Measurements from ENCODE around the gene XRN2.
"Not testable (repeated sequence)": the region's sequence is repeated elsewhere in the genome, so short reads cannot be mapped to it uniquely, and the experiment has no call there.

Gene XRN2

GRCh38 chr20:21336455-21337151 lies 33.5 kb downstream of the XRN2 start:
- in situ Hi-C loops (cut with HindIII; ENCODE audit: low pct_ligation_motif_present, low pct_unique_long_range_greater_than_20kb, low sequenced_read_pairs): no loop called here
- no peak for DNase-seq

GRCh38 chr20:21338291-21338690 lies 35.2 kb downstream of the XRN2 start:
- in situ Hi-C loops (cut with HindIII; ENCODE audit: low pct_ligation_motif_present, low pct_unique_long_range_greater_than_20kb, low sequenced_read_pairs): no loop called here
- no peak for DNase-seq

GRCh38 chr20:21339499-21339898 lies 36.4 kb downstream of the XRN2 start:
- in situ Hi-C loops (cut with HindIII; ENCODE audit: low pct_ligation_motif_present, low pct_unique_long_range_greater_than_20kb, low sequenced_read_pairs): no loop called here
- DNase-seq: no peak

GRCh38 chr20:21340991-21341697 lies 38.0 kb downstream of the XRN2 start:
- DNase-seq: no peak
- in situ Hi-C loops (cut with HindIII; ENCODE audit: low pct_ligation_motif_present, low pct_unique_long_range_greater_than_20kb, low sequenced_read_pairs): no loop called here

- no peak for DNase-seq
- in situ Hi-C loops (cut with HindIII; ENCODE audit: low pct_ligation_motif_present, low pct_unique_long_range_greater_than_20kb, low sequenced_read_pairs): no loop called here
Measured at GRCh38 chr20:21342656-21343345, 39.7 kb downstream of the XRN2 start.

GRCh38 chr20:21344206-21344900 lies 41.2 kb downstream of the XRN2 start:
- DNase-seq: no peak
- in situ Hi-C loops (cut with HindIII; ENCODE audit: low pct_ligation_motif_present, low pct_unique_long_range_greater_than_20kb, low sequenced_read_pairs): no loop called here

GRCh38 chr20:21344961-21345360 lies 41.8 kb downstream of the XRN2 start:
- in situ Hi-C loops (cut with HindIII; ENCODE audit: low pct_ligation_motif_present, low pct_unique_long_range_greater_than_20kb, low sequenced_read_pairs): no loop called here
- DNase-seq: no peak

GRCh38 chr20:21352703-21353102 lies 49.6 kb downstream of the XRN2 start:
- DNase-seq: peak; percentile 15
- in situ Hi-C loops (cut with HindIII; ENCODE audit: low pct_ligation_motif_present, low pct_unique_long_range_greater_than_20kb, low sequenced_read_pairs): no loop called here

- DNase-seq: peak; percentile 42
- in situ Hi-C loops (cut with HindIII; ENCODE audit: low pct_ligation_motif_present, low pct_unique_long_range_greater_than_20kb, low sequenced_read_pairs): no loop called here
Measured at GRCh38 chr20:21353236-21353635, 50.1 kb downstream of the XRN2 start.

- DNase-seq: no peak
- in situ Hi-C loops (cut with HindIII; ENCODE audit: low pct_ligation_motif_present, low pct_unique_long_range_greater_than_20kb, low sequenced_read_pairs): no loop called here
Measured at GRCh38 chr20:21355981-21356380, 52.9 kb downstream of the XRN2 start.

- no peak for DNase-seq
- in situ Hi-C loops (cut with HindIII; ENCODE audit: low pct_ligation_motif_present, low pct_unique_long_range_greater_than_20kb, low sequenced_read_pairs): no loop called here
Measured at GRCh38 chr20:21356386-21356785, 53.3 kb downstream of the XRN2 start.

- DNase-seq: no peak
- in situ Hi-C loops (cut with HindIII; ENCODE audit: low pct_ligation_motif_present, low pct_unique_long_range_greater_than_20kb, low sequenced_read_pairs): no loop called here
Measured at GRCh38 chr20:21357844-21358243, 54.7 kb downstream of the XRN2 start.

- DNase-seq: no peak
- in situ Hi-C loops (cut with HindIII; ENCODE audit: low pct_ligation_motif_present, low pct_unique_long_range_greater_than_20kb, low sequenced_read_pairs): no loop called here
Measured at GRCh38 chr20:21358737-21359136, 55.6 kb downstream of the XRN2 start.

GRCh38 chr20:21360705-21361104 lies 57.6 kb downstream of the XRN2 start:
- in situ Hi-C loops (cut with HindIII; ENCODE audit: low pct_ligation_motif_present, low pct_unique_long_range_greater_than_20kb, low sequenced_read_pairs): no loop called here
- DNase-seq: no peak

GRCh38 chr20:21361266-21361665 lies 58.1 kb downstream of the XRN2 start:
- no peak for DNase-seq
- in situ Hi-C loops (cut with HindIII; ENCODE audit: low pct_ligation_motif_present, low pct_unique_long_range_greater_than_20kb, low sequenced_read_pairs): no loop called here

GRCh38 chr20:21364413-21364812 lies 61.3 kb downstream of the XRN2 start:
- in situ Hi-C loops (cut with HindIII; ENCODE audit: low pct_ligation_motif_present, low pct_unique_long_range_greater_than_20kb, low sequenced_read_pairs): no loop called here
- no peak for DNase-seq

GRCh38 chr20:21365771-21366170 lies 62.6 kb downstream of the XRN2 start:
- in situ Hi-C loops (cut with HindIII; ENCODE audit: low pct_ligation_motif_present, low pct_unique_long_range_greater_than_20kb, low sequenced_read_pairs): no loop called here
- DNase-seq: no peak

GRCh38 chr20:21366273-21366672 lies 63.1 kb downstream of the XRN2 start:
- DNase-seq; in situ Hi-C loops (cut with HindIII; ENCODE audit: low pct_ligation_motif_present, low pct_unique_long_range_greater_than_20kb, low sequenced_read_pairs): not testable (repeated sequence)

- in situ Hi-C loops (cut with HindIII; ENCODE audit: low pct_ligation_motif_present, low pct_unique_long_range_greater_than_20kb, low sequenced_read_pairs): no loop called here
Measured at GRCh38 chr20:21368791-21369190, 65.7 kb downstream of the XRN2 start.

More at GRCh38 chr20:21368791-21369190, 65.7 kb downstream of the XRN2 start:
- no peak for DNase-seq

Data from ACHN (cell line).